Measurements from ENCODE around the gene SYT8.
"Not testable (repeated sequence)": the region's sequence is repeated elsewhere in the genome, so short reads cannot be mapped to it uniquely, and the experiment has no call there.

Gene SYT8

GRCh38 chr11:1834779-1835670 lies at the start of gene SYT8:
Gene SYT8, plus strand, starts transcription at chr11:1834990. Its CDS starts 116 bp downstream, at chr11:1835106.
- no peak for DNase-seq

GRCh38 chr11:1785749-1786413 lies 48.9 kb upstream of the SYT8 start:
- no peak for DNase-seq

GRCh38 chr11:1786466-1786865 lies 48.3 kb upstream of the SYT8 start:
- DNase-seq = no peak

- no peak for DNase-seq
These were observed 42.9 kb upstream of the SYT8 start for GRCh38 chr11:1791912-1792311.

GRCh38 chr11:1792461-1792860 lies 42.3 kb upstream of the SYT8 start:
- DNase-seq = no peak

- DNase-seq = no peak
These were observed 41.7 kb upstream of the SYT8 start for GRCh38 chr11:1793081-1793480.

GRCh38 chr11:1796413-1797011 lies 38.3 kb upstream of the SYT8 start:
- no peak for DNase-seq

GRCh38 chr11:1797391-1798125 lies 37.2 kb upstream of the SYT8 start:
- DNase-seq = no peak

GRCh38 chr11:1803246-1803645 lies 31.5 kb upstream of the SYT8 start:
- no peak for DNase-seq

GRCh38 chr11:1803835-1804519 lies 30.8 kb upstream of the SYT8 start:
- DNase-seq = not testable (repeated sequence)

GRCh38 chr11:1805525-1805924 lies 29.3 kb upstream of the SYT8 start:
- no peak for DNase-seq

GRCh38 chr11:1807264-1807995 lies 27.4 kb upstream of the SYT8 start:
- no peak for DNase-seq

GRCh38 chr11:1810761-1811160 lies 24.0 kb upstream of the SYT8 start:
- no peak for DNase-seq

GRCh38 chr11:1812274-1812673 lies 22.5 kb upstream of the SYT8 start:
- DNase-seq = no peak

- no peak for DNase-seq
These were observed 22.0 kb upstream of the SYT8 start for GRCh38 chr11:1812801-1813200.

GRCh38 chr11:1813356-1813755 lies 21.4 kb upstream of the SYT8 start:
- DNase-seq = not testable (repeated sequence)

- DNase-seq = no peak
These were observed 20.1 kb upstream of the SYT8 start for GRCh38 chr11:1814691-1815090.

- DNase-seq = no peak
These were observed 19.5 kb upstream of the SYT8 start for GRCh38 chr11:1815311-1815710.

GRCh38 chr11:1815751-1816150 lies 19.0 kb upstream of the SYT8 start:
- DNase-seq = no peak

GRCh38 chr11:1817000-1817399 lies 17.8 kb upstream of the SYT8 start:
- DNase-seq = no peak

GRCh38 chr11:1817511-1817910 lies 17.3 kb upstream of the SYT8 start:
- DNase-seq = no peak

GRCh38 chr11:1819074-1819473 lies 15.7 kb upstream of the SYT8 start:
- no peak for DNase-seq
